HUES64 (cell line): ENCODE data around the gene DHX34.

Experiments
- H3K27ac ChIP-seq: 2 replicates; pipeline ENCODE4 v1.7.0; 2013; ENCODE audit warnings: low read depth, low read length, inconsistent platforms
- H3K27me3 ChIP-seq: 2 replicates; pipeline ENCODE4 v1.6.1; 2013; ENCODE audit warnings: mild to moderate bottlenecking, low read length; ENCODE audit not compliant: insufficient read depth
- H3K36me3 ChIP-seq: 2 replicates; pipeline ENCODE4 v1.6.1; 2013; ENCODE audit warnings: mild to moderate bottlenecking, low read length; ENCODE audit not compliant: insufficient read depth
- H3K4me1 ChIP-seq: 2 replicates; pipeline ENCODE4 v1.6.1; 2013; ENCODE audit warnings: mild to moderate bottlenecking, low read length, moderate library complexity; ENCODE audit not compliant: insufficient read depth
- H3K4me3 ChIP-seq: 2 replicates; pipeline ENCODE4 v1.5.1; 2013; ENCODE audit warnings: mild to moderate bottlenecking, low read length, moderate library complexity
- H3K9ac ChIP-seq: 2 replicates; pipeline ENCODE4 v1.6.1; 2013; ENCODE audit warnings: mild to moderate bottlenecking, low read depth, low read length
- H3K9me3 ChIP-seq: 2 replicates; pipeline ENCODE4 v1.6.1; 2013; ENCODE audit warnings: low read depth, low read length; ENCODE audit not compliant: insufficient read depth
- WGBS: fragments of 150-250, 120-280 bp; methylation state at CpG from one replicate; pipeline ENCODE4 v1.1.7; 2013; ENCODE audit warnings: missing lambda C conversion rate; 5-methylcytosine and 5-hydroxymethylcytosine counted together

The DHX34 gene

GRCh38 chr19:47312366-47313006 lies 36.6 kb upstream of the DHX34 start:
- Histone ChIP-seq H3K9ac (no peak overlapping the region), H3K27me3 (no peaks in the 10 kb centered on the region), H3K9me3 (no peaks in the 10 kb centered on the region), H3K4me1 (no peaks in the 10 kb centered on the region), H3K27ac (no peak overlapping the region), H3K4me3 (no peak overlapping the region), H3K36me3 (no peaks in the 10 kb centered on the region)
- 87% methylated on average over 4 of the region's 5 CpGs for WGBS

- no peak overlapping the region for H3K9ac ChIP-seq
- H3K4me1 ChIP-seq, result no peaks in the 10 kb centered on the region
- H3K27me3 ChIP-seq, result no peaks in the 10 kb centered on the region
- no peaks in the 10 kb centered on the region for H3K36me3 ChIP-seq
- no peak overlapping the region for H3K27ac ChIP-seq
- 94% methylated on average over 10 of the region's 10 CpGs for WGBS
- H3K4me3 ChIP-seq, result no peak overlapping the region
- no peaks in the 10 kb centered on the region for H3K9me3 ChIP-seq
These were observed 35.3 kb upstream of the DHX34 start for GRCh38 chr19:47313754-47314295.

GRCh38 chr19:47315125-47315821 lies 33.8 kb upstream of the DHX34 start:
- Histone ChIP-seq H3K9ac (no peak overlapping the region), H3K27ac (no peak overlapping the region), H3K4me1 (no peaks in the 10 kb centered on the region), H3K36me3 (no peaks in the 10 kb centered on the region), H3K27me3 (no peaks in the 10 kb centered on the region), H3K9me3 (no peaks in the 10 kb centered on the region), H3K4me3 (no peak overlapping the region)
- WGBS, result 44% methylated on average over 12 of the region's 12 CpGs

- WGBS, result 93% methylated on average over 4 of the region's 4 CpGs
- no peaks in the 10 kb centered on the region for H3K9me3 ChIP-seq
- H3K9ac ChIP-seq, result no peak overlapping the region
- H3K36me3 ChIP-seq, result no peaks in the 10 kb centered on the region
- H3K4me1 ChIP-seq, result no peaks in the 10 kb centered on the region
- no peaks in the 10 kb centered on the region for H3K27me3 ChIP-seq
- H3K4me3 ChIP-seq, result no peak overlapping the region
- no peak overlapping the region for H3K27ac ChIP-seq
These were observed 32.6 kb upstream of the DHX34 start for GRCh38 chr19:47316513-47316912.

GRCh38 chr19:47319923-47320871 lies 28.9 kb upstream of the DHX34 start:
- H3K27me3 ChIP-seq, result no peaks in the 10 kb centered on the region
- no peak overlapping the region for H3K27ac ChIP-seq
- H3K4me3 ChIP-seq, result no peak overlapping the region
- no peaks in the 10 kb centered on the region for H3K36me3 ChIP-seq
- WGBS, result 96% methylated on average over 46 of the region's 46 CpGs
- H3K9me3 ChIP-seq, result no peaks in the 10 kb centered on the region
- H3K4me1 ChIP-seq, result no peaks in the 10 kb centered on the region
- no peak overlapping the region for H3K9ac ChIP-seq

- H3K36me3 ChIP-seq, result no peaks in the 10 kb centered on the region
- 83% methylated on average over 1 of the region's 1 CpG for WGBS
- H3K9me3 ChIP-seq, result no peaks in the 10 kb centered on the region
- no peaks in the 10 kb centered on the region for H3K27me3 ChIP-seq
- no peaks in the 10 kb centered on the region for H3K4me1 ChIP-seq
- no peak overlapping the region for H3K9ac ChIP-seq
- H3K4me3 ChIP-seq, result no peak overlapping the region
- no peak overlapping the region for H3K27ac ChIP-seq
These were observed 27.5 kb upstream of the DHX34 start for GRCh38 chr19:47321630-47322029.

GRCh38 chr19:47322058-47322457 lies 27.1 kb upstream of the DHX34 start:
- no peak overlapping the region for H3K9ac ChIP-seq
- no peaks in the 10 kb centered on the region for H3K36me3 ChIP-seq
- no peak overlapping the region for H3K27ac ChIP-seq
- WGBS, result 86% methylated on average over 2 of the region's 2 CpGs
- no peak overlapping the region for H3K4me3 ChIP-seq
- H3K4me1 ChIP-seq, result no peaks in the 10 kb centered on the region
- no peaks in the 10 kb centered on the region for H3K9me3 ChIP-seq
- H3K27me3 ChIP-seq, result no peaks in the 10 kb centered on the region

- Histone ChIP-seq H3K9ac (no peak overlapping the region), H3K9me3 (no peaks in the 10 kb centered on the region), H3K36me3 (no peaks in the 10 kb centered on the region), H3K4me3 (no peak overlapping the region), H3K27me3 (no peaks in the 10 kb centered on the region), H3K4me1 (no peaks in the 10 kb centered on the region), H3K27ac (no peak overlapping the region)
- 90% methylated on average over 8 of the region's 8 CpGs for WGBS
These were observed 25.7 kb upstream of the DHX34 start for GRCh38 chr19:47323409-47323808.

GRCh38 chr19:47323872-47324271 lies 25.2 kb upstream of the DHX34 start:
- Histone ChIP-seq H3K27me3 (no peaks in the 10 kb centered on the region), H3K4me1 (no peaks in the 10 kb centered on the region), H3K36me3 (no peaks in the 10 kb centered on the region), H3K9me3 (no peaks in the 10 kb centered on the region), H3K9ac (no peak overlapping the region), H3K4me3 (no peak overlapping the region), H3K27ac (no peak overlapping the region)
- WGBS, result 94% methylated on average over 12 of the region's 12 CpGs

- no peaks in the 10 kb centered on the region for H3K36me3 ChIP-seq
- H3K4me3 ChIP-seq, result no peak overlapping the region
- H3K9ac ChIP-seq, result no peak overlapping the region
- H3K27ac ChIP-seq, result no peak overlapping the region
- no peaks in the 10 kb centered on the region for H3K9me3 ChIP-seq
- H3K4me1 ChIP-seq, result no peaks in the 10 kb centered on the region
- H3K27me3 ChIP-seq, result no peaks in the 10 kb centered on the region
- 72% methylated on average over 9 of the region's 9 CpGs for WGBS
These were observed 24.6 kb upstream of the DHX34 start for GRCh38 chr19:47324502-47324901.

GRCh38 chr19:47330466-47330869 lies 18.6 kb upstream of the DHX34 start:
- no peaks in the 10 kb centered on the region for H3K4me1 ChIP-seq
- no peak overlapping the region for H3K27ac ChIP-seq
- 88% methylated on average over 9 of the region's 9 CpGs for WGBS

More at GRCh38 chr19:47330466-47330869, 18.6 kb upstream of the DHX34 start:
- H3K36me3 ChIP-seq, result no peaks in the 10 kb centered on the region
- H3K9ac ChIP-seq, result no peak overlapping the region
- H3K27me3 ChIP-seq, result no peaks in the 10 kb centered on the region
- H3K4me3 ChIP-seq, result no peak overlapping the region
- H3K9me3 ChIP-seq, result no peaks in the 10 kb centered on the region
